ENCODE results near the gene IFI30.

IFI30 gene

DNA sequence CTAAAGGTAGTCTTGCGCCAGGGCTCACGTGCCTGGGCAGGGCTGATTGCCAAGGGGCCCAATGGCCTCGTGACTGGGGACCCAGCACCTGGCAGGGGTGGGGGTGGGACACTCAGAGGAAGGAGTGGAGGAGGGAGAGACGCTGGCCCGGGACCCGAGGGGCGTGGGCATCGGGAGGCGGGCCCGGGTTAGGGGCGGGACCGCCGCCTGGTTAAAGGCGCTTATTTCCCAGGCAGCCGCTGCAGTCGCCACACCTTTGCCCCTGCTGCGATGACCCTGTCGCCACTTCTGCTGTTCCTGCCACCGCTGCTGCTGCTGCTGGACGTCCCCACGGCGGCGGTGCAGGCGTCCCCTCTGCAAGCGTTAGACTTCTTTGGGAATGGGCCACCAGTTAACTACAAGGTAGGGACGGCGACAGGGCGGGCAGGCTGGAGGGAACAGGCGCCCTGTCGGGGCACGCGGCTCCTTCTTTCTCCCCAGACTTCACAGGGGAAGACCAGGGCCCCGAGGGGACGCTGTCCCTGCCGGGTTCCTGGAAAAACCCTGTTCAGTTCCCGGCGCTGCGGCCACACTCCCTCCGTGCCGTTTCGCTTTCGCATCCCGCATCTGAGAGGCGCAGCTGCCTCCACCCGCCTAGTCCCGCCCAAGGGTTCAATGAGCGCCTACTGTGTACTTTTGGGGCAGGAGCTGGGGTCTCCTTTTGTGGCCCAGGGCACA is at the start of gene IFI30:
TSS of gene IFI30 (plus strand) at position 242 of the 717 bp plus-strand sequence. CDS start at position 271, 29 bp downstream.
- DNase-seq, result peak in 1 of 2 experiments; percentile 70

DNA sequence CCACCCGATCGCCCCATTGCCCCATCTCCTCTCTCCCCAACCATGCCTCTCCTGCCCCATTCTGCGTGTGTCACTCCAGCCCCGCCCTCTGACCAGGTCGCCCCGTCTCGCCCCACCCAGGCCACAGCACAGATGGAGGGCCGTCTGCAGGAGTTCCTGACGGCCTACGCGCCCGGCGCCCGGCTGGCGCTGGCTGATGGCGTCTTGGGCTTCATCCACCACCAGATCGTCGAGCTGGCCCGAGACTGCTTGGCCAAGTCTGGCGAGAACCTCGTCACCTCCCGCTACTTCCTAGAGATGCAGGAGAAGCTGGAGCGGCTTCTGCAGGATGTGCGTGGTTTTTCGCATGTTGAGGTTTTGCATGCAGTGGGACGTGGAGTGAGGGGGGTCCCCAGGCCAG is 49.8 kb upstream of the IFI30 start:
- no peak for DNase-seq

DNA sequence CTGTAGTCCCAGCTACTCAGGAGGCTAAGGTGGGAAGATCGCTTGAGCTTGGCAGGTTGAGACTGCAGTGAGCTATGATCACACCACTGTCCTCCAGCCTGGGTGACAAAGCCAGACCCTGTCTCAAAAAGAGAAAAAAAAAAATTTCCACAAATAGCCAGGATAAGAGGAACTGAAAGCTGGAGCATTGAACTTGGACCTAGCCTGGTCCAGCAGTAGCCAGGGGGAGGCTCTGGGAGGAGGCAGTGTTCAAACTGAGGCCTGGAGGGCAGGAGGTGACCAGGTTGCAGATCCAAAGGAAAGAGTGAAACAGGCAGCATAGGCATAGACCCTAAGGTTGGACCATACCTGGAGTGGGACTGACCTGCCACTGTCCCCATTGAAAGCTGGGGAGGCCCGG is 47.5 kb upstream of the IFI30 start:
- no peak for DNase-seq

DNA sequence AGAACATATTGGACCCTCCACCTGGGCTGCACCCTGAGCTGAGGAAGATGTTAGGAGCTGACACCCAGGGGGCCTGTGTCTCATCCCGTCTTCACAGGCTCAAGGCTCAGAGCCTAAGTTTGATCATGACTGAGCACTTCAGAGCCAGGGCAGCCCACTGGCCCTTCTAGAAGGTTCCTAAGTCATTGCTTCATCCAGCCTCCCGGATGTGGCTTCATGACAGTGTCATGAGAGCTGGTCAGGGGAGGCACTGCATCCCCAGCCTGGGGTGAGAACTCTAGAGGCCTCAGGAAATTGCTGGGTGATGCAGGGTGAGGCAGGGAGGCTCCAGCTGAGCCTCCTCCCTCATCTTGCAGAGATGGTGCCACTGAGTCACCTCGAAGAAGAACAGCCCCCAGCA is 45.6 kb upstream of the IFI30 start:
- DNase-seq, result no peak

DNA sequence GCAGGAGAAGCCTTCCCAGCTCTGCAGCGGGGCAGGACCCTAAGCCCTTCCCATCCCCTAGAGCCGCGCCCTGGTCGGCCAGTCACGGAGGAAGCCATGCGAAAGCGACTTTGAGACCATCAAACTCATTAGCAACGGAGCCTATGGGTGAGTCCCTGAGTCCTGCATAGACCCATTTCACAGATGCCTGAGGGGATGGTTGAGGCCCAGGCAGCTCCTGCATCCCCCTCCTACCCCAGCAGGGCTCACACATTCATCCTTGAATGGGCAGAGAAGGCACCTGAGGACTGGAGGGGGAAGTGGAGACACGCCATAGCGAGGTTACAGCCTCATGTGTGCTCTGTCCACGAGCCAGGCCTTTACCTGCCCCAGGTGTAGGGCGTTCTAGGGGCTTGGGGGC is 44.8 kb upstream of the IFI30 start:
- DNase-seq, result no peak

DNA sequence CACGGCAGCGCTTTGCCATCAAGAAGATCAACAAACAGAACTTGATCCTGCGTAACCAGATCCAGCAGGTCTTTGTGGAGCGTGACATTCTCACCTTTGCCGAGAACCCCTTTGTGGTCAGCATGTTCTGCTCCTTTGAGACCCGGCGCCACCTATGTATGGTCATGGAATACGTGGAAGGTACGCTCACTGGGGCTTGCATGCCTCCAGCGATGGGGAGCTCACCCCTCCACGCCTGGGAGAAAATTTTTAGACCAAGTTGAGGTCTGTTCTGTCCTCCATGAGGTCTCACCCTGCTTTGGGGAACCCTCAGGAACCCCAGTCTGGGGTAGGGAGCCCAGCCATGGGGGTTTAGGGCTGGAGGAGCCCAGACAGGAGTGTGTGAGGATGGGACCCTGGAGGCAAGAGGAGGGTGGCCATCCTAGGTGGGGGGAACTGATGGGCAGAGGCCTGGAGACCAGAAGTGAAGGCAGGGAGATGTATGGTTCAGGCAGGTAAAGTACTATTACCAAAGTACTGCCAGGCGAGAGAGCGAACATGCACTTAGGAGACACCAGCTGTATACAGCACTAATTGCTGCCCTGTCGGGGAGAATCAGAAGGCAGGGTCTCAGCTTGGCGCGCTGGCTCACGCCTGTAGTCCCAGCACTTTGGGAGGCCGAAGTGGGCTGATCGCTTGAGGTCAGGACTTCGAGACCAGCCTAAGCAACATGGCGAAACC is 42.9 kb upstream of the IFI30 start:
- no peak for DNase-seq

DNA sequence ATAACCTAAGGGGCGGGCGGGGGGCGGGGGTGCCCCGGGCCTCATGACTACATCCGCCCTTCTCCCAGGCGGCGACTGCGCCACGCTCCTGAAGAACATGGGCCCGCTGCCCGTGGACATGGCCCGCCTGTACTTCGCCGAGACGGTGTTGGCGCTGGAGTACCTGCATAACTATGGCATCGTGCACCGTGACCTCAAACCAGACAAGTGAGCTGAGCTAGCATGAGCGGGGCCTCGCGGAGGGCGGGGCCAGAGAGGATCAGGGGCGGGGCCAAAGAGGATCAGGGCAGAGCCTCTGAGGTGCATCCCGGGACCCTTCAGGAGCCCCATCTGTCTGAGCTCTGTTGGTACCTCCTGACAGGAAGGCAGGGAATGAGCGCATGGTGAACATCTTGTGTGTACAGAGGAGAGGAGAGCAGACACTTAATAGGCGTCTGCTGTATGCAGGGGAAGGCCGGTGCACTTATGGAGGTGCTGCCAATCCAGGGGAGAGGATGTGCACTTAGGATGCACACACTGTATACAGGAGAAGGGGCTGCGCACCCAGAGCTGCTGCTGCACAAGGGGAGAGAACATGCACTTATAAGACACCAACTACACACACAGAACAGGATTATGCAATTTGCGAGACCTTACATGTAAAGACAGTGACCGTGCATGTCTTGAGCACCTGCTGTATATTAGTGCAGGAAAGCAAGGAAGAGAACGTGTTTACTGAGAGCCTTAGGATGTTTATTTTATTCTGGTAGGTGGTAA is 41.6 kb upstream of the IFI30 start:
- no peak for DNase-seq

DNA sequence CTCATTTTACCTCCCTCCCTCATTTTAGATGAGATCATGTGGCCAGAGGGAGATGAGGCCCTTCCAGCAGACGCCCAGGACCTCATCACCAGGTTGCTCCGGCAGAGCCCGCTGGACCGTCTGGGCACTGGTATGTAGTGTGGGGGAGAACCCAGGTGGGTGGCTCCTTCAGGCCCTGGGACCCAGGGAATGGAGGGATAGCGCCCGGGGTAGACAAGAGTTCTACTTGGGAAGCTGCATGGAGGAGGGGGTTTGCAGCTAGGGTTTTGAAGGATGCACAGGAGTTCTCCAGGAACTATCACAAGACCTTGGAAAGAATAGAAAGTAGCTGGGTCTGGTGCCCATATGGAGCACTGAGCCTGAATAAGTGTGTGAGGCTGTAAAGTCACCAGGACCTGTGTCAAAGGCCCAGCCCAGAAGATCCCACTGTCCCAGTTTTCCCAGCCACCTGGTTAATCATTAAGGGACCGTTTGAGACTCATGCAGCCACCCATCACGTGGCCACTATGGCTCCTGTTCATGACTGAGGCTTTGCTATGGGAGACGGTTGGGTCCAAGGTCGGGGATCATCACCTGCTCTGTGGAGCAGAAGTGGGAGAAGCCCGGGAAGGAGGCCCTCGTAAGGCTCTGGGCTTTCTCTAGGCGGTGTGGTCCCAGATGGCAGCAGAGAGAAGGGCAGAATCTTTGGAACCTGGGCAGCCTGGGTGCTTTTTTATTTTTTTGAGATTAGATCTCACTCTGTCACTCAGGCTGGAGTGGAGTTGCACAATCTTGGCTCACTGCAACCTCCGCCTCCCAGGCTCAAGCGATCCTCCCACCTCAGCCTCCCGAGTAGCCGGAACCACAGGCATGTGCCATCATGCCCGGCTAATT is 37.7 kb upstream of the IFI30 start:
- DNase-seq, result no peak

DNA sequence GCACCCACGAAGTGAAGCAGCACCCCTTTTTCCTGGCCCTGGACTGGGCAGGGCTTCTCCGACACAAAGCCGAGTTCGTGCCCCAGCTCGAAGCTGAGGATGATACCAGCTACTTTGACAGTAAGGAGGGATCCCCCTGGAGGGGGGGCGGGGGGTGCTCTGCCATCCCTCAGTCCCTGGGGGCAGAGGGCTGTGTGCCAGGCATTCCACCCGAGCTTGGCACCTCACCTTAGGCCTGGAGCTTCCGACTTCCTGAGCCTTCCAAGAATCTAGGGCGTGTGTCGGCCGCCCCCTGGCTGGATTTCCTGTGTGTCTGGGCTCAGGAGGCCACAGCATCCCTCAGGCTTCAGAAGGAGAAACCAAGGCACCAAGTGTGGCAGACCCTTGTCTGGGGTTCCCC is 36.4 kb upstream of the IFI30 start:
- DNase-seq, result no peak

DNA sequence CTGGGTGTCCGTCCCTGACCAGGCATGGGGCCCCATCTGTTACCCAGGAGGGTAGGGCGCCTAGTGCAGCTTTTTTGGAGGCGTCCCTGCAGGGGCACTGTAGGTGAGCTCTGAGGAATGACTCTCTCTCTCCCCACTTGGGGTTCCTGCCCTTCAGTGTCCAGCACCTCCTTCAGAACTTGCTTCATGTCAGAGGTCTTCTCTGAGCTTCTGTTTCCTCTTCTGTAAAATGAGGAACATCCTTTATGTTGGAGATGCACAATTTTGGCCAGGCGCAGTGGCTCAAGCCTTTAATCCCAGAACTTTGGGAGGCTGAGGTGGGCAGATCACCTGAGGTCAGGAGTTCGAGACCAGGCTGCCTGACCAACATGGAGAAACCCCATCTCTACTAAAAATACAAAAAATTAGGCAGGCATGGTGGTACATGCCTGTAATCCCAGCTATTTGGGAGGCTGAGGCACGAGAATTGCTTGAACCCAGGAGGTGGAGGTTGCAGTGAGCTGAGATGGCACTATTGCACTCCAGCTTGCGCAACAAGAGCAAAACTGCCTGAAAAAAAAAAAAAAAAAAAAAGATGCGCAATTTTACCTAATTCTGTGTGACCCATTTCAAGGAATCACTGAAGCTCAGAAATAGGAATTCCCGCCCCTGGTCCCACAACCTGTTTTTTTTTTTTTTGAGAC is 35.8 kb upstream of the IFI30 start:
- DNase-seq, result no peak

DNA sequence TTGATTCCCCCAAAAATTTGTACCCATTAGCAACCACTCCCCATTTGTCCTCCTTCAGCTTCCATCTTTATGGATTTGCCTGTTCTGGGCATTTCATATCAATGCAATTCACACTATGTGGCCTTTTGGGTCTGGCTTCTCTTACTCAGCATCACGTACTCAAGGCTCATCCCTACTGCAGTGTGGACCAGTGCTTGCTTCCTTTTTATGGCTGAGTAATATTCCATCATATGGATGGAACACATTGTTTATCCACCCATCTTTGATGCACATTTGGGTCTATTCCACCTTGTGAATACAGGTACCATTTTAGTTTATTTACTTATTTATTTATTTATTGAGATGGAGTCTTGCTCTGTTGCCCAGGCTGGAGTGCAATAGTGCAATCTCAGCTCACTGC is 33.1 kb upstream of the IFI30 start:
- no peak for DNase-seq

DNA sequence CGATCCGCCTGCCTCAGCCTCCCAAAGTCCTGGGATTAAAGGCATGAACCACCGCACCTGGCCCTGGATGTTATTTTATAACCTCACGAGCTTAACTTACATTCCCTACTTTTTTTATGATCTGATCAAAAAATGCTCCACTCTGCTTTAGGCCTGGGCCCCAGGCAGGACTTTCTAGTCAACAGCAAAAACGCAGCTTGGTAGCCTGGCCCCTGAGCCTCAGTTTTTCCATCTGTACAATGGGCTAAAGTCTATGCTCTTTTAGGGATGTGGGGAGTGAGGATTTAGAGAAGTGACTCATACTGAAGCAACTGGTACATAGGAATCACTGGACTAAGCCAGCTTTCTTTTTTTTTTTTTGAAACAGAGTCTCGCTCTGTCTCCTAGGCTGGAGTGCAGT is 32.6 kb upstream of the IFI30 start:
- no peak for DNase-seq

DNA sequence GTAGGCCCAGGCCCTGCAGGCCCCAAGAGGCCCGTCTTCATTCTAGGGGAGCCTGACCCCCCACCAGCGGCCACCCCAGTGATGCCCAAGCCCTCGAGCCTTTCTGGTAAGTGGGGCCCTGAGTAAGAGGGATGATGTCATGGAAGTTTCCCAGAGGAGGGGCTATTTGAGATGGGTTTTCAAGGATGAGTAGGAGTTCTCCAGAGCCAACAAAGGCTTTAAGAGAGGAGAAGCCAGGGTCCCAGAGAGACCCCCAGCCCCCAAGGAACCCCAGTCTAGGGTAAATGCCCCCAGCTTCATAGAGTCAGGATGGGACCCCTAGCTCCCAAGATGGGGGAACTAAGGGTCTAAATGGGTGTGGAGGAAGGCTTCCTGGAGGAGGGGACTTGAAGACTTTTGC is 29.7 kb upstream of the IFI30 start:
- no peak for DNase-seq

DNA sequence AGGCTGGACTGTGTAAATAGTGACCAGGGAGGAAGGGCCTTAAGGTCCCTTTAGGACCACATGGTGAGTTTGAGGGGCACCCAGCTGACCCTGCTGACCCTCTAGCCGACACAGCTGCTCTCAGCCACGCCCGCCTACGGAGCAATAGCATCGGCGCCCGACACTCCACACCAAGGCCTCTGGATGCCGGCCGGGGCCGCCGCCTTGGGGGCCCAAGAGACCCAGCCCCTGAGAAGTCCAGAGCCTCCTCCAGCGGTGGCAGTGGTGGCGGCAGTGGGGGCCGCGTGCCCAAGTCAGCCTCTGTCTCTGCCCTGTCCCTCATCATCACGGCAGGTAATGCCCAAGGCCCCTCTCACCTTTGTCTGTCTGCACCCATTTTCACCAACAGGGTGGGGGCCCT is 29.3 kb upstream of the IFI30 start:
- no peak for DNase-seq

DNA sequence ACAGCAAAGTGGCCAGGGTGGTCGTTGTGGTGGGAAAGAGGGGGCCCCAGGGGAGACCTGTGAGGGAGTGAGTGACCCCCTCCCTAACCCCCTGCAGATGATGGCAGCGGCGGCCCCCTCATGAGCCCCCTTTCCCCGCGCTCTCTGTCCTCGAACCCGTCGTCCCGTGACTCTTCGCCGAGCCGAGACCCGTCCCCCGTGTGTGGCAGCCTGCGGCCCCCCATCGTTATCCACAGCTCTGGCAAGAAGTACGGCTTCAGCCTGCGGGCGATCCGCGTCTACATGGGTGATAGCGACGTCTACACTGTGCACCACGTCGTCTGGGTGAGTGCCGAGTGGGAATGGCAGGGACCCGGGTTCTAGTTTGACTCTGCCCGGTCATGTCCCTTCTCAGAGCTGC is 28.7 kb upstream of the IFI30 start:
- no peak for DNase-seq

DNA sequence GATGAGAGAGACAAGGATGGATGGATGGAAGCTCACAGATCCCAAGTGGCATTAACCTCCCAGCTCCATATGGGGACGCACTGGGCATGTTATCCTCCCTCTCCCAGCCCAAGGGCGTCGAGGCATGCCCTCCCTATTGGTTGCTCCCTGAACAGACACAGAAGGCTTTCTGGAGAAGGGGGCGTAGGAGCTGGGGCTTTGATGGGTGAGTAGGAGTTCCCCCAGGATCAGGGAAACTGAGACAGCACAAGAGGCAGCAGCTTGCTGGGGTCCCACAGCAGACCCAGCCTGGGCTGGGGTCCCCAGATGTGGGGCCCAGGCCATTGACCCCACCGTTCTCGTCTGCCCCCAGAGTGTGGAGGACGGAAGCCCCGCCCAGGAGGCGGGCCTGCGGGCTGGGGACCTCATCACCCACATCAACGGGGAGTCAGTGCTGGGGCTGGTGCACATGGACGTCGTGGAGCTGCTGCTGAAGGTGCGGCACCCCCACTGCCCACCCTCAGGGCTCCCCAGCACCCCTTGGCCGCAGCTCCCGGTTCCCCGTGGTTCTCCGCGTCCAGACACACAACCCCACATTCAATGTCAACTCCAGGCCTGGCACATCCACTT is 28.1 kb upstream of the IFI30 start:
- no peak for DNase-seq

DNA sequence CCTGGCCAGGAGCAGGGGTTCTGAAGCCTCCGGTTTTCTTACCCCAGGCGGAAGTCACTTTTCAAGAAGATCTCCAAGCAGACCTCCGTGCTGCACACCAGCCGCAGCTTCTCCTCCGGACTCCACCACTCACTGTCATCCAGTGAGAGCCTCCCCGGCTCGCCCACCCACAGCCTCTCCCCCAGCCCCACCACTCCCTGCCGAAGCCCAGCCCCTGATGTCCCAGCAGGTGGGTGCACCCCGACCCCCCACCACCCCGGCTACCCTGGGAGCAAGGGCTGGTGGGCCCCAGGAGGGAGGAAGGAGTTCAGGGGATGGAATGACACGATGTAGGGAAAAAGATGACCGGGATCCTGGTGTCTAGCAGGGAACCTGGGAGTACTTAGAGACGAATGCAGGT is 26.2 kb upstream of the IFI30 start:
- DNase-seq, result no peak

DNA sequence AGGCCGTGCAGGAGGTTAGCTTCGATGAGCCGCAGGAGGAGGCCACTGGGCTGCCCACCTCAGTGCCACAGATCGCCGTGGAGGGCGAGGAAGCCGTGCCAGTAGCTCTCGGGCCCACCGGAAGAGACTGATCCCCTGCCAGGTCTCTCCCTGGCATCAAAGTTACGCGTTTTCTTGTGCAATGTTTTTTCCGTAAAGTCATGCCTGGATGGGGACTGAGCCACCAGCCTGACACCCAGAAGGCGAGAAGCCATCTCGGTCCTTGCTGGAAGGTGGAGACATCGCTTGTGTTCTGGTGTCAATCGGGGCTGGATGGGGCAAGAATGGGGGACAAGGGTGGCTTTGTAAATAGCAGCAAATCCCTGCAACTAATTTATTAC is 24.0 kb upstream of the IFI30 start:
- no peak for DNase-seq

DNA sequence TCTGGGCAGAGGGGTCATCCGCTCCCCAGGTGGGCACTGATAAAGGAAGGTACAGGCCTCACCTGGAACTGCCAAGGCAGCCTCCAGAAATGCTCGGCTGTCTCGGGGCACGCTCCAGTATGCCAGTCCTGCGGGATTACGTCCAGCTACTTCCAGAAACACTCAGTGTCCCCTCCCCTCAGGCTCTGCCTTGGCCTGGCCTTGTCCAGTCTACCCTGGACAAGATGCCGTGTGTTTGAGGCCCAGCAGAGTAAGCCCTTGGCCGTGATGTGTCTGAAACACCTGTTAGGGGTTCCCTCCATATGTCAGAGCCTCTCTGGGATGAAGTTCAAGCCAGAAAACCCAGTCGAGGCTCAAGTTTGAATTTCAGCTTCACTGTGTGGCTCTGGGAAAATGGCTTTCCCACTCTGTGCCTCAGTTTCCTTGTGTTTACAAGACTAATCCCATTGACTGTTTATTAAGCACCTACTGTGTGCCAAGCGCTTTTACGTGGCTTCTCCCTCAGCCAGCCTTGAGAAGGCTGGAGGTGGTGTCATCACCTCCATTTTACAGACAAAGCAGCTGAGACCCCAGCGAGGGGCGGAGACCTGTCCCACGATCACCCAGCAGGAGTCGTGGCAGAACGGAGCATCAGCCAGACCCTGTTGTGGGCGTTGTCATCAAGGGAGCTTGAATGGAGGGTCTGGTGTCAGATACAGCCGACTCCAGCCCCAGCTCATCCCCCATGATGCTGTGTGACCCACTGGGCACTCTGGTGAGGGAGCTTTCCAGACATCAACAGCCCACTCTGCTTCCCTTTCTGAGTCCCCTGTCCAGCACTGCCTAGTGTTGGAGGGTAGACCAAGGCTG is 22.6 kb upstream of the IFI30 start:
- DNase-seq, result no peak

DNA sequence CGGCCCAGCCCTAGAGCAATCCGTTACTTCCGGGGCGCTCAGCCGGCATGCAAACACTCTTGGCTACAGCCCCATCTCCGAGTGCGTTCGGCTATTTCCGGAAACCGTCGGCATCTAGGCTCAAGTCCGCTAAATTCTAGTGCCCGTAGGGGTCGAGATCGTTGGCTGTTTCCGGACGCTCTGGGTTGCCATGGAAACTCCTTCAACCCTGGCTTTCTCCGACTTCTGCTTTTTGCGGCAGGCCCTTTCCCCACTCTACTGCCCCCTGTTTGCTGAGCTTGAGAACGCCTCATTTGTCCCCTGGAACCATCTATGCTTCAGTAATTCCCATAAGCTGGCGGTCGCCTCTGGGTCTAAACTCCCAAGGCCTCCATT is 21.2 kb upstream of the IFI30 start:
- peak; percentile 98 for DNase-seq
